Hippocampal formation (tissue), 2 donors: Measurements from ENCODE around the gene CDH23.

Experiments used
- DNase-seq, 2 donors: peaks; one replicate each; lab custom pipeline; 2025; lab: John Stamatoyannopoulos, UW

The CDH23 gene

DNA sequence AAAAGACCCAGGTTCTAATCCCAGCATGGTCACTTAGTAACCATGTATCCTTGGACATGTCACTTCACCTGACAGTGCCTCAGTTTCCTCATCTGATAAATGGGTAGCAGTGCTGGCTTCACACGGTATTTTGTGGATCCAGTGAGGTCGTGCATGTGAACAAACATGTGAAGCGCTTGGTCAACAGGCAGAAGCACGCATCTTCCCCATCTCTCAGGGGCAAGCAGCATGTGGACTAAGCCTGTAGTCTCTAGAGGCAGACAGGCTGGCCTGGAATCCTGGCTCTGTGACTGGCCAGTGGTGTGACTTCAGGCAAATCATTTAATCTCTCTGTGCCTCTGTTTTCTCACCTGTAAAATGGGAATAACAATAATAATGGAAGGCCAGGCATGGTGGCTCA lies 207.0 kb downstream of the CDH23 start:
- DNase-seq: no peak

DNA sequence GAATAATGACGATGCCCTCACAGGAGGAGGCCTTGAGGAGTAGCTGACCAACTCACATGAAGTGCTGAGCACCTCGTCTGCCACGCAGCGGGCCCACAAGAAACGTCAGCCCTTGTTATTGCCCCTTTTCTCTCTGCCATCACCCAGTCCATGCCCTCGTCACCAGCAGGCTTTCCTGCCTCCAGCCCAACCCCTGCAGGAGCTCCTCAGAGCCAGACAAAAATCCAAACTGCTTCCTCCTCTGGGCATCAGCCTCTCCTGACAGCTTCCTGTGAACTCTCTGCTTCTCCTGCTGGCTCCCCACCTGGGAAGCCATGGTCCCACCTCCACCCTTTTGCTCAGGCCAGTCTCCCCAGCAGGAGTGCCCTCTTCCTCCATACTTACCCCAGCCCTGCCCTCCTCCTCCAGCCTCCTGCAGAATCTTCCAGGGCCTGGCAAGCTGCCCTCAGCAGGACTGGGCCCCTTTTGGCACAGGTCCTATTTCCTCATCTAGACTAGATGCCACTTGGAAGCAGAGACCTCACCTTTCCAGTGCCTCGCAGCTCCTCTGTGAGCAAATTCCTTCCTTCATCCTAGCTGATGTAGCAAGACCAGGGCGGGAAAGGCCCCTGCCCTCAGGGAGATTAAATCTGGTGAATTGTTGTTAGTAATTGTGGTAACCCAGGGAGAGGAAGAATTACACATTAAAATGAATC lies 207.8 kb downstream of the CDH23 start:
- DNase-seq: no peak

GRCh38 chr10:71605263-71605962 lies 208.7 kb downstream of the CDH23 start:
- no peak for DNase-seq

DNA sequence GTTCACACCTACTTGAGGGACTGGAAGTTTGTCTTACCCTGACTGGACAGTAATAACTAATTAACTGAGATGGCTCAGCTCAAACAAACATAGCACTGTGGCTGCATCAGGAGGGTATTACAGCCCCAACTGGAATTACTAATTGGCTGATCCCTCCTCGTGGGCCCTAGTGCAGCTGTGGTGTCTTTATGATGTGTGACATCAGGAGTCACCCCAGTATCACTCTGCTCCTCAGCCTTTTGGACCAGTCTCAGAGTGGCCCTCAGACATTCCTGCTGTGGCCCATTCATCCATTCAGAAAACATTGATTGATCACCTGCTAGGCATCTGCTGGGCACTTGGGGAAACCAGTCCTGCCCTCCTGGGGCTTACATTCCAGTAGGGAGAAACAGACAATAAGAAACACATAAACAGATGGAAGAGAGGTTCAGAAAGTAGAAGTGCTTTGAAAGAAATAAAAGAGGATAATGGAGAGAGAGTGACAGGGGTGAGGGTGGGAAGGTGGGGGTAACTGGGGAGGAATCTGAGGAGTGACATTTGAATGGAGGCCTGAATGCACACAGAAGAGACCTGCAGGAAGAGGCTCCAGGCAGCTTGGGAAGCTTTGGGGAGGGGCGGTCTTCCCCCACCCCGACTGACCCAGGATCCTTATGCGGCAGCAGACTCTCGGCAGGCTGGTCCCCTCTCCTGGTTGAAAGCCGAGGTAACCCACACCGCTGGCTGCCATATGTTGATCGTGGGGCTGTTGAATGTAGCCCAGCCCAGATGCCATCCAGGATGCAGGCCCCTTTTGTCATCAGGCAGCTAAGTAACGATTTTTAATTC lies 209.7 kb downstream of the CDH23 start:
- DNase-seq: no peak

DNA sequence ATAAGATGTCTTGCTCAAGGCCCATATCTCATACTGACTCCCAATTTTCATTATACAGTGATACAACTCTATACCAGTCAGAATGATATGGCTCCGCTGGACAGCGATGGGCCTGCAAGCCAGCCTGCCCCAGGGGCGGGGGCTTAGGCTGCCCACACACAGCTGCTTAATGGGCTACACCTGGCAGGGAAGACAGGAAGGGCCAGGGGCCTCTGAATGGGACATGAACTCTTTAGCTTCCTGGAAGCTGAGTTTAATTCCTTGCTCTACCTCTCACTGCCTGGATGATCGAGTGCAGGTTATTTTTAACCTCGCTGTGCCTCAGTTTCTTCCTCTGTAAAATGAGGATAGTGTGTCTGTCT lies 210.3 kb downstream of the CDH23 start:
- DNase-seq: no peak

DNA sequence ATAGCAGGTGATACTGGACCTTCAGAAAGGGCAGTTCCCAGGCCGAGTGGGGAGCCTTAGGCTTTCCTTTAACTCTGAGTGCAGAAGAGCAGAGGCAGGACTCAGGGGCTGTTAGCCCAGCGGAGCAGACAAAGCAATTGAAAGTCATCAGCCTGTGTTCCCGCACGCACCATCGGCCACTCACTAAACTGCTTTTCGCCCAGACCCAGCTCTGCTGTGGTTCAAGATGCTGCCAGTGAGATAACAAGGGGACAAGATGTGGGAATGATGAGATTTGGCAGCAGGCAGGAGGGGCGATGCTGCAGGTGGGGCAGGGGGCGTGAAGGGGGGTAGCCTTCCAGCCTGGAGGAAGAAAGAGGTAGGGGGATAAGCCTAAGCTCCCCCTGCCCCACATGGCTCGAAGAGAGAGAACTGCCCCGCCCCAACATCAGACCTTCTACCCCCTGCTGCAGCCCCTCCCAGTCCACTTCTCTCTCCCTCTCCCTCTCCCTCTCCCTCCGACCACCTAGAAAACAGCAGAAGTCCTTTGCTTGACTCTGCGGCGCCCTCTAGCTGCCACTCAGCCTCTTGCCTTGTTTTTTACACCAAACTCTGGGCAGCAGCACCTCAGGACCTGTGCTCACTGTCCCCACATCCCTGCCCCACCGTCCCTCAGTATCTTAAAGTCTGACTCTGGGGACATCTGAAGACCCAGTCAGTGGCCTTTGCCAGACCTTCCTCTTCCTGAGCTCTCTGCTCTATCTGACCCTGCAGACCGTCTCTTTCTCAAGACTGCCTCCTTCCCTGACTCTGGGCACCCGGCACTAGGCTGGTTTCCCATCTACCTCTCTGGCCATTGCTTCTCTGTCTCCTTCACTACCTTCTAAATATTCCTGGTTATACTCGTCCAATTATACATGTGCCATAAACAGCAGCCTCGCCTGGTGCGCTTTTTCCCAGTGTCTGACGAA lies 212.4 kb downstream of the CDH23 start:
- DNase-seq: peak; percentile 70 to 71

- no peak for DNase-seq
Observed at GRCh38 chr10:71610651-71611050, 213.9 kb downstream of the CDH23 start.

DNA sequence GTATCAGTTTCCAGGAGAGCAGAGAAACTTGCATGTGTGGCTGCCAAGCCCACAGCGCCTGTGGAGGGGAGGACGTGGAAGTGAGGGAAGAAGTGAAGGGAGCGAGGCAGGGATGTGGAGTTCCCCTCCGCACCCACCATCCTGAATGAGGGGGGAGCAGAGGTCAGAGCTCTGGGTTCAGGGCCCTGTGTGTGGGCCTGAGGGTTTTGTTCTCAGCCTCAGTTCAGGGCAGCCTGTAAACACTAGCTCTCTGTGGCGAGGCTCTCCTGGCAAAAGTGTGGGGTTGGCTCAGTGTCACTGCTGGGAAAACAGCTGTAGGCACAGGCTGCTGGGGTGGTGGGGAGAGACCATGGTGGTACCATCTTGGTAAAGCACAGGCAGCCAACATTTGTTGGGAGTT lies 214.4 kb downstream of the CDH23 start:
- DNase-seq: peak; percentile 38 to 44

DNA sequence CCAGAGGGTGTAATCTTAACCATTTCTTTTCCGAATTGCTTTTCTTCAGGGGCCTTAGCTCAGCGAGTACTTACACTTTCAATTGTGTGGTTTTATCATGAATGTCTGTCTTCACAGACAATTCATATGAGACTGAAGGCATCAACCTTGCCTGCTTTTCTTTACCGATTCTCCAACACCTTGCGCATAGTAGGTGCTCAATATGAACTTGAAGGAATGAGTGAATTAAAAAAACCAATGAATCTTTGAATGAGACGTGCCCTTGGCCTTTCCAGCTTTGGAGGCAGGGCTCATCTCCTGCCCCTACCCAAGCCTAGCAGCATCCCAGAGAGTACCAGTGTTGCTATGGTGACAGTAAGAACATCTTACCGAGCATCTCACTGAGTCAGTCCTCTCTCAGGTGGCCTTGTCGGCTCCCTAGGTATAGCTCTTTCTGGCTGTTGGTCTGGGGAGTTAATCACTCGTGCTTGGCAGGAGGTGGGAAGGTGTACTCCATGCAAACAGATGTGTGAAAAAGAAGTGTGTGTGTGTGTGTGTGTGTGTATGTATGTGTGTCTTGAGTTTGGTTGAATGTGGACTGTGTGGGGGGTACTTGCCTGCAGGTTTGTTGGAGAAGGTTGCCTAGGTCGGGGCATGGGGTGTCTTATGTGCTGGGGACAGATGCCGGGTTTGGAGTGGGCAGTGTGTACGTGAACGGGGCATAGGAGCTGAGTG lies 215.1 kb downstream of the CDH23 start:
- DNase-seq: no peak

DNA sequence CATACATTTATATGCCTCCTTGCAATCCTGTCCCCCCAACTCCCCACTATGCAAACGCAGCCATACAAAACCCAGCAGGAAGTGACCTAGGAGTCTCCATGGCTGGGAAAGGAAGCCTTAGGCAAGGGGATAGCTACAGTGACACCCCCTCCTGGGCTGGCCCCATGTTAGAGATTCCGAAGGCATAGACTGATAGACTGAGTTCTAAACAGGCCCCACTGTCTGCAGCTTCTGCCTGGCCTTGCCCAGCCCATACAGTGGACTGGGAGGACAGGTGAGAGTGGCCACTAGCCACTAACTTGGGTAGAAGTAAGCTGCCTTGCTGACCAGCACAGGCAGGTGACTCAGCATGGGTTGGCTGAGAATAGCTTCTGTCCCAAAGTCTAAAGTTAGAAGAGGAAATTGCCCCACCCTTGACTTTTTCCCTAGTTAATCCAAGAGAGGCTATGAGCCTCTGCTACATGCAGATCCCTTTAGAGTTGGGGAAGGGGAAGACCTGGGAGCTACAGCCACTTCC lies 216.6 kb downstream of the CDH23 start:
- DNase-seq: no peak

GRCh38 chr10:71613877-71614276 lies 217.2 kb downstream of the CDH23 start:
- DNase-seq: no peak

DNA sequence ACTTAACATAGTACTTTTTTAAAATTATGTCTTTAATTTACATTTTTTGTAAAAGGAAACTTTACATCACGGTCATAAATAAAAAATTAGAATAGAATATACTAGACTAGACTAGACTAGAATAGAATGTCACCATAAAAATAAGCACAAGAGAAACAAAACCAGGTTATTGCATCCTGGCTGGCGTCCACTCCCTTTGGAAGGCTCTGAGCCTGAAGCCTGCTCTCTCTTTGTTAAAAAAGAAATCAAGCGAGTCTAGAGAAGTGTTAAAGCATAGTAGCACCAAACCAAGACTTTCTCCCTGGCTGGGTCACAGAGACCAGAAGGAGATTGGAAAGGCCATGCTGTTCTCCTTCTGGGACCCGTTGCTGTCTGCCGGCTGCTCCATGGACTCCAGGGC lies 218.2 kb downstream of the CDH23 start:
- DNase-seq: peak in 1 of 2 donors; percentile 20

DNA sequence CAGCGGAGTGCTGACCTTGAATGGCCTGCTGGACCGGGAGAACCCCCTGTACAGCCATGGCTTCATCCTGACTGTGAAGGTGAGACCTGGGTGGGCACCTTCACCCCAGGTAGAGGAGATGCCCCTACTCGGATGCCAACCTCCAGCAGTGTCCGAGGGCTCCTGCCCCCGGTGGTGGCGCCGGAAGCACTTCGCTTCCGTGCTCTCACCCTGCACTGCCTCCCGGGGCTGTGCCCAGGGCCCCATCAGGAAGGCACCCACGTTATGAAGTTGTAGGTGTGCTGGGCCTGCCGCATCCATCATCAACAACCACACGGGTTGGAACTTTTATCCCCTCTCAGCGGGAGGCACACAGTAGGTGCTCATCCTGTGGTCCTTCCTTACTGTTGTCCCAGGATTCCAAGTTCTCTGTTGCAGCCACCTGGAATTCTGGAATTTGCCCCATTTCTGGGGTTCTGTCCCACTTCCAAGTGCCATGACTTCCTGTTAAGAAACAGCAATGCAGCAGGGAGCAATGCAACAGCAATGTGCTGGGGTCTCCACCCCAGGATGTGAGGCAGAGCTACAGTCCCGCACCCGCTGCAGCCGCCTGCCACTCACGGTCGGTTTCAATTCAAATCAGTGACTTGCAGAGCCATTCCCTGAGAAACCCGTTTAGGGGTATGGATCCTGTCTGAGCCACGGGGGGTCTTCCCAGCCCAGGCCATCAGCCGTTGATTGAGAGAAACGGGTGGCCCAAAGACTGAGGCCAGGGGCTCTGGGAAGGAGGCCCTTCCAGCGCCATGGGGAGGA lies 219.0 kb downstream of the CDH23 start:
- DNase-seq: no peak

GRCh38 chr10:71616817-71617654 lies 220.3 kb downstream of the CDH23 start:
- no peak for DNase-seq

DNA sequence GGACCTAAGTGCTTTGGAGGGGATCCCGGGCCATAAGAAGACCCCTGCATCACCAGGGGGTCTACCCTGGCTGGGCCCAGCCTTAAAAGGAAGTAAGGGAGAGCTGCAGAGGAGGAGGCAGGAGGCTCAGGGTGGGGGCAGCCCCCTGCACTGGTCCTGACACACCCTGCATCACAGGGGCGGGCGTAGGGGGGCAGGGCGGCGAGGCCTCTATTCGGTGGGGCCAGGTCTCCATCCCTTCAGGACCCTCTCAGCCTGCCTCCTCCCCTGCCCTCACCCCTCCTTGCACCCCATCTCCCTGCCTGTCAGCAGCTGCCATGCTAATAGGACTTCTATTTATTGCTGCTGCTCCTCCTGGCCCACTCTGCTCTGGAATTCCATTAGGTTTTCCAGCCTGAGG lies 221.5 kb downstream of the CDH23 start:
- no peak for DNase-seq

DNA sequence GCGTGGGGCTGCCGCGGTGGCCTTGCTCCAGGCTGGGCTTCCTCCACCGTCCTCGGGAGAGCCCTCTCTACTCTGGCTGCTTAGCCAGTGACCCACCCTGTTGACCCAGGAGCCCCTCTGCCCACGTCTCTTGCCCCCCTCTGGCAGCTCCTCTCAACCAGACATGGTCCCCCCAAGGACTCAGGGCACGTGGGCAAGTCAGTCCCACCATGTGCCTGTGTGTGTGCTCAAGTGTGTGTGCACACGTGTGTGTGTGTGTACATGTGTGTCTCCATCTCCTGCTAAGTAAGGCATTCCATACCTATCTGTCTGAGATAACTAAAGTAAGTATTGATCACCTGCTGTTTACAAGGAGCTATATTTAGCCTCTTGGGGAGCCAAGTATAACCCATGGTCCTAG lies 221.9 kb downstream of the CDH23 start:
- no peak for DNase-seq

DNA sequence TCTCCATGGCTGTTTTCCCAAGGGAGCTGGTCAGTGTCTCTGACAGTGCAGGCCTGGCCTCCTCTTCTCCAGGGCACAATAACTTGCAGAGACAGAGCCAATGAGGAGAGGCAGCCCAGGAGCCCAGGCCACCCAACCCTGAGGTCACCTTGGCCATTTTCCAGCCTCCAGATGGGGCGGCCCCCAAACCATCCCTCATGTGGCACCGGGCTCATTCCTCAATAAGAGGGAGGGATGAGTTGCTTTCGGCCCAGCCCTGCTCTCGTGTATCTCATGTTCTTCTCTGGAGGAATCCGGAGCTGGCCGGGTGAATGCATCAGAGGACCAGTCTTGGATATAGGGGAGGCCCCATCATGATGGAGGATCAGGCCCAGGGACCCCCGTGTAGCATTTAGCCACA lies 223.9 kb downstream of the CDH23 start:
- DNase-seq: no peak

DNA sequence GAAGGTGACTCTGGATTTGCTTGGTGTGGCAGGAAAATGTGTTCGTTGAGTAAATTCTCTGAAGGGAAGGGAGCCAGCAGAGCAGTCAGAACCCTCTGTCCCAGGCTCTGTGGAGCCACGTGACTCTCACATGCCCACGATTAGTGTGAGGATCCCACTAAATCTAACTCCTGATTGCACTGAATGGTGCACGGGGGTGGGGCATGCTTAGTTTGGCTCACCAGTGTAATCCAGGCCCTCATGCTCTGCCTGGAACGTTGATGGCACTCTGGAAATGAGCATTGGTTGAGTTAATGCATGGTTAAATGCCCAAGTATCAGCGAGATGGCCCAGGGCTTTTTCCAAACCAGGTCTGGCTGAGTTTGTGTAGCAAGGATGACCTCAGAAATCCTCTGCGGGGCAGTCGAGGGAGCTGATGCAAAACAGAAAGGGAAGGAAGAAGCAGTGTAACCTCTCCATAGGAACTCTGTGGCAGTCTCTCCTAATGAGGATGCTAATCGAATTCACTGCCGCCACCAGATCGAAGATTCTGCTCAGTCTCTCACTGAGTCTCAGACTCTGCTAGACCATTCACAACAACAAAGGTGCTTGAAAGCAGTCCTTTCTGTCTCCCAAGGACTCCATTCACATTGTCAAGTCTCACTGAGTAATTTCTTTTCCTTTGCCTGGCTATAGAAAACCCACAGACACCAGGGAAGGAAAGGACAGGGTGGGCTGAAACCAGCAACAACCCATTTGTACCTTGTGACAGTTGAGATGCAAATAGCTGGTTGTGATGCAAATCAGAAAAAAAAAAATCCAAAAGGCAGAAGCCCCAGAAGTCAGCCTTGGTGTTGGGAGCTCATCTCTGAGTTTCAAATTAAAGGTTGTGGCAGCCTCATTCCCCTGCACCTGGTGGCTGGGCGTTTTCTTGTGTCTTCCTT lies 224.8 kb downstream of the CDH23 start:
- DNase-seq: peak; percentile 17 to 28
